IMR-90 (cell line): Measurements from ENCODE around the gene RTEL1. TPM values are rescaled to one million over a fixed set of nuclear protein-coding genes. Genes with fewer than 3 reads are reported as not detected.

Experiments
- ATAC-seq: fragments of 200-7000 bp; cut with Tn5 transposase; 2 replicates; pipeline ENCODE4 v1.9.1; 2020; ENCODE audit warnings: low read depth, mild to moderate bottlenecking, moderate library complexity
- BruUV-seq: library from RNA; stranded (reverse); fragments of 400-500 nt; replicated peaks from 2 replicates; lab custom pipeline; 2021; lab: Mats Ljungman, UMichigan
- CTCF ChIA-PET: fragments of 300-600 bp; formaldehyde crosslinking; extraction: SDS; loops from one replicate; lab custom pipeline; 2021; ENCODE audit warnings: antibody characterized with exemption; lab: Yijun Ruan, JAX
- POLR2A ChIA-PET: fragments of 300-600 bp; sonication (Branson Sonifier 250); formaldehyde crosslinking; loops from one replicate; lab custom pipeline; 2022; ENCODE audit warnings: antibody characterized with exemption; ENCODE audit not compliant: unreplicated experiment; lab: Charles Lee
- DNase-seq: peaks from one replicate; pipeline ENCODE4 v3.0.0; 2013
- H2AFZ ChIP-seq: replicated peaks from 2 replicates; pipeline ENCODE3; 2013; ENCODE audit warnings: low read length, mild to moderate bottlenecking; ENCODE audit not compliant: poor library complexity
- H2AK5ac ChIP-seq: 2 replicates; pipeline ENCODE4 v1.6.1; 2013; ENCODE audit warnings: low read depth, low read length, inconsistent platforms
- H2AK9ac ChIP-seq: replicated peaks from 2 replicates; pipeline ENCODE3; 2013; ENCODE audit warnings: mild to moderate bottlenecking, low read depth, low read length, moderate library complexity; ENCODE audit not compliant: poor library complexity
- H2BK120ac ChIP-seq: 2 replicates; pipeline ENCODE4 v1.6.1; 2013; ENCODE audit warnings: low read depth, low read length, inconsistent platforms
- H2BK15ac ChIP-seq: 3 replicates; pipeline ENCODE4 v1.6.1; 2013; ENCODE audit warnings: low read depth, low read length, inconsistent platforms
- H2BK20ac ChIP-seq: 2 replicates; pipeline ENCODE4 v1.6.1; 2013; ENCODE audit warnings: low read depth, mild to moderate bottlenecking, inconsistent platforms, low read length, moderate library complexity
- H2BK5ac ChIP-seq: 2 replicates; pipeline ENCODE4 v1.6.1; 2013; ENCODE audit warnings: mild to moderate bottlenecking, low read depth, low read length, inconsistent platforms; ENCODE audit not compliant: poor library complexity, severe bottlenecking
- H3K14ac ChIP-seq: replicated peaks from 2 replicates; pipeline ENCODE4 v1.6.1; 2013; ENCODE audit warnings: low read depth, low read length, inconsistent platforms
- H3K18ac ChIP-seq: 2 replicates; pipeline ENCODE4 v1.6.1; 2013; ENCODE audit warnings: low read depth, low read length, control low read depth
- H3K23ac ChIP-seq: 2 replicates; pipeline ENCODE4 v1.6.1; 2013; ENCODE audit warnings: low read depth, low read length, inconsistent platforms
- H3K27ac ChIP-seq: 2 replicates; pipeline ENCODE4 v1.5.1; 2013; ENCODE audit warnings: mild to moderate bottlenecking, control low read depth, low read length; ENCODE audit not compliant: insufficient read depth
- H3K27me3 ChIP-seq: 2 replicates; pipeline ENCODE4 v1.6.1; 2013; ENCODE audit warnings: low read length; ENCODE audit not compliant: control insufficient read depth, insufficient read depth
- H3K36me3 ChIP-seq: 2 replicates; pipeline ENCODE4 v1.6.1; 2013; ENCODE audit warnings: low read length, mixed read lengths; ENCODE audit not compliant: control insufficient read depth, insufficient read depth
- H3K4ac ChIP-seq: 2 replicates; pipeline ENCODE4 v1.6.1; 2013; ENCODE audit warnings: low read depth, low read length, inconsistent platforms
- H3K4me1 ChIP-seq: 2 replicates; pipeline ENCODE4 v1.6.1; 2013; ENCODE audit warnings: low read length, mixed read lengths; ENCODE audit not compliant: control insufficient read depth, insufficient read depth
- H3K4me2 ChIP-seq: 2 replicates; pipeline ENCODE4 v1.6.1; 2013; ENCODE audit warnings: low read depth, mild to moderate bottlenecking, control low read depth, low read length, moderate library complexity
- H3K4me3 ChIP-seq: 2 replicates; pipeline ENCODE4 v1.5.1; 2013; ENCODE audit warnings: low read depth, mild to moderate bottlenecking, control low read depth, low read length, moderate library complexity; ENCODE audit not compliant: insufficient read depth
- H3K56ac ChIP-seq: 2 replicates; pipeline ENCODE4 v1.6.1; 2013; ENCODE audit warnings: low read length, inconsistent platforms; ENCODE audit not compliant: insufficient read depth; ENCODE audit errors: extremely low read depth
- H3K79me1 ChIP-seq, 2 experiments: 2 replicates each; pipeline ENCODE4 v1.6.1; 2013; ENCODE audit warnings: low read length in 2 of 2, inconsistent platforms in 1 of 2, low read depth in 1 of 2
- H3K9ac ChIP-seq: 2 replicates; pipeline ENCODE4 v1.6.1; 2013; ENCODE audit warnings: low read depth, low read length, control low read depth
- H3K9me1 ChIP-seq: 2 replicates; pipeline ENCODE4 v1.6.1; 2013; ENCODE audit warnings: low read length, inconsistent platforms; ENCODE audit not compliant: insufficient read depth
- H3K9me3 ChIP-seq: 2 replicates; pipeline ENCODE4 v1.6.1; 2013; ENCODE audit warnings: low read length; ENCODE audit not compliant: control insufficient read depth, insufficient read depth
- H4K20me1 ChIP-seq: 2 replicates; pipeline ENCODE4 v1.6.1; 2013; ENCODE audit warnings: low read length, inconsistent platforms; ENCODE audit not compliant: insufficient read depth
- H4K5ac ChIP-seq: 2 replicates; pipeline ENCODE4 v1.6.1; 2013; ENCODE audit warnings: mild to moderate bottlenecking, low read depth, low read length, control low read depth
- H4K8ac ChIP-seq, 2 experiments: 2 replicates each; pipeline ENCODE4 v1.6.1; 2013; ENCODE audit warnings: low read depth in 2 of 2, low read length in 2 of 2, control low read depth in 1 of 2, inconsistent platforms in 1 of 2
- H4K91ac ChIP-seq: 2 replicates; pipeline ENCODE4 v1.6.1; 2013; ENCODE audit warnings: low read depth, low read length, inconsistent platforms; ENCODE audit not compliant: insufficient read depth
- BHLHE40 ChIP-seq: fragments of 150-350 bp; IDR thresholded peaks from 2 replicates; pipeline ENCODE4 v1.6.1; 2016; ENCODE audit warnings: mild to moderate bottlenecking, low read depth, low read length
- CEBPB ChIP-seq: IDR thresholded peaks from 2 replicates; pipeline ENCODE4 v1.6.1; 2012; ENCODE audit warnings: low read depth, low read length, improper control_type of control experiment
- CHD1 ChIP-seq: IDR thresholded peaks from 2 replicates; pipeline ENCODE4 v1.6.1; 2012; ENCODE audit warnings: low read depth, low read length, improper control_type of control experiment
- CTCF ChIP-seq: conservative IDR thresholded peaks from 2 replicates; pipeline ENCODE4 v1.5.1; 2012; ENCODE audit warnings: mild to moderate bottlenecking, low read depth, low read length, improper control_type of control experiment
- ELK1 ChIP-seq: fragments of 150-350 bp; IDR thresholded peaks from 2 replicates; pipeline ENCODE4 v1.6.1; 2016; ENCODE audit warnings: low read depth, mild to moderate bottlenecking, low read length, moderate library complexity, borderline replicate concordance
- FOS ChIP-seq: fragments of 150-350 bp; IDR thresholded peaks from 2 replicates; pipeline ENCODE4 v1.6.1; 2016; ENCODE audit warnings: low read depth, low read length
- MAFK ChIP-seq: IDR thresholded peaks from 2 replicates; pipeline ENCODE4 v1.6.1; 2012; ENCODE audit warnings: low read depth, low read length, improper control_type of control experiment
- MAZ ChIP-seq: IDR thresholded peaks from 2 replicates; pipeline ENCODE4 v1.6.1; 2012; ENCODE audit warnings: low read depth, mild to moderate bottlenecking, low read length, improper control_type of control experiment, moderate library complexity, borderline replicate concordance
- MXI1 ChIP-seq: IDR thresholded peaks from 2 replicates; pipeline ENCODE4 v1.6.1; 2012; ENCODE audit warnings: low read depth, mild to moderate bottlenecking, low read length, moderate library complexity, borderline replicate concordance
- NFE2L2 ChIP-seq: fragments of 150-350 bp; IDR thresholded peaks from 2 replicates; pipeline ENCODE4 v1.6.1; 2016; ENCODE audit warnings: low read depth, mild to moderate bottlenecking, low read length
- POLR2A ChIP-seq: IDR thresholded peaks from 2 replicates; pipeline ENCODE4 v1.6.1; 2012; ENCODE audit warnings: mild to moderate bottlenecking, low read depth, low read length
- RAD21 ChIP-seq: IDR thresholded peaks from 2 replicates; pipeline ENCODE4 v1.6.1; 2012; ENCODE audit warnings: low read length, improper control_type of control experiment
- RCOR1 ChIP-seq: IDR thresholded peaks from 2 replicates; pipeline ENCODE4 v1.6.1; 2012; ENCODE audit warnings: mild to moderate bottlenecking, low read length, improper control_type of control experiment; ENCODE audit not compliant: insufficient replicate concordance
- RFX5 ChIP-seq: IDR thresholded peaks from 2 replicates; pipeline ENCODE4 v1.8.0; 2012; ENCODE audit warnings: low read depth, mild to moderate bottlenecking, low read length, moderate library complexity
- SMC3 ChIP-seq: fragments of 150-350 bp; IDR thresholded peaks from 2 replicates; pipeline ENCODE4 v1.6.1; 2016; ENCODE audit warnings: low read depth, mild to moderate bottlenecking, antibody characterized with exemption, low read length, moderate library complexity
- USF2 ChIP-seq: fragments of 150-350 bp; IDR thresholded peaks from 2 replicates; pipeline ENCODE4 v1.6.1; 2017; ENCODE audit warnings: mild to moderate bottlenecking, antibody characterized with exemption, low read length, low read depth
- WGBS, 2 experiments: methylation state at CpG; one replicate each; pipeline versions ENCODE4 v1.1.5 to v1.1.7; 2013; ENCODE audit warnings: missing lambda C conversion rate in 2 of 2; ENCODE audit not compliant: insufficient read length in 1 of 2; ENCODE audit errors: extremely low coverage in 2 of 2; 5-methylcytosine and 5-hydroxymethylcytosine counted together
- dilution Hi-C: fragments of 300-500 bp; cut with HindIII; formaldehyde crosslinking; loops from one replicate; pipeline ENCODE4 v1.14.3; 2018; ENCODE audit warnings: low sequenced_read_pairs; ENCODE audit not compliant: unreplicated experiment
- in situ Hi-C: fragments of 300-500 bp; cut with MboI; formaldehyde crosslinking; loops from 3 replicates; pipeline ENCODE4 v1.14.3; 2019; ENCODE audit warnings: low sequenced_read_pairs, inconsistent platforms, mixed read lengths
- intact Hi-C: fragments of 100-400 bp; cut with micrococcal nuclease; formaldehyde crosslinking; loops from 2 replicates; pipeline ENCODE4 v1.10.0; 2022
- polyA plus RNA-seq, 3 experiments: library from polyadenylated mRNA; depleted of rRNA; stranded (reverse); fragments of >200 nt; gene quantifications; 2 replicates each; pipeline ENCODE4 v1.2.3, GENCODE V29; 2012; ENCODE audit warnings: low replicate concordance in 1 of 3
- total RNA-seq: library from RNA; depleted of rRNA; stranded (reverse); fragments of >200 nt; gene quantifications from 2 replicates; pipeline ENCODE4 v1.2.3, GENCODE V29; 2012

The RTEL1 gene
- total and polyA plus RNA-seq, 2 of the 4 experiments (the other 2 are of a cell fraction) = 14.7 to 18.8 TPM

GRCh38 chr20:63737695-63737944 lies 79.5 kb downstream of the RTEL1 start:
- 66% methylated on average over 12 of the region's 26 CpGs; no CpG with 5 or more reads in 1 of the 2 experiments for WGBS, 2 experiments
- Histone ChIP-seq H3K4me1 (peaks cover 10% of the 10 kb centered on the region), H3K56ac (no peak overlapping the region), H3K18ac (no peak overlapping the region), H4K5ac (no peak overlapping the region), H3K79me1 (peaks cover 8 to 27% of the 10 kb centered on the region in 2 experiments; a peak in 3 of 4 replicates), H4K8ac (no peak overlapping the region), H3K27ac (no peak overlapping the region), H4K91ac (no peak overlapping the region), H2AK9ac (no peak overlapping the region), H2AK5ac (no peak overlapping the region), H2BK15ac (no peak overlapping the region), H3K9ac (no peak overlapping the region), H2AFZ (no peak overlapping the region), H3K23ac (no peak overlapping the region), H3K4me3 (no peak overlapping the region), H3K9me3 (no peaks in the 10 kb centered on the region), H2BK20ac (no peak overlapping the region), H3K4ac (no peak overlapping the region), H3K9me1 (peaks cover 4% of the 10 kb centered on the region), H4K20me1 (peaks cover 32% of the 10 kb centered on the region), H3K4me2 (no peak overlapping the region), H2BK120ac (no peak overlapping the region), H2BK5ac (no peak overlapping the region), H3K27me3 (no peaks in the 10 kb centered on the region), H3K36me3 (peaks cover 43% of the 10 kb centered on the region), H3K14ac (no peak overlapping the region)
- intact Hi-C loops = no loop called here
- BruUV-seq = no TSS peak
- ChIA-PET CTCF (no interaction called here), POLR2A (no interaction called here)
- dilution Hi-C loops = no loop called here
- DNase-seq (no peak), ATAC-seq (no peak)
- in situ Hi-C loops = no loop called here
- TF ChIP-seq NFE2L2 = no peak
- no peak for TF ChIP-seq POLR2A
- TF ChIP-seq USF2 = no peak
- TF ChIP-seq CEBPB = no peak
- TF ChIP-seq RAD21 = no peak
- TF ChIP-seq CHD1 = no peak
- TF ChIP-seq ELK1 = no peak
- no peak for TF ChIP-seq MAZ
- no peak for TF ChIP-seq MXI1
- TF ChIP-seq SMC3 = no peak
- TF ChIP-seq MAFK = no peak
- TF ChIP-seq CTCF = no peak
- no peak for TF ChIP-seq BHLHE40
- no peak for TF ChIP-seq RFX5
- TF ChIP-seq FOS = no peak
- no peak for TF ChIP-seq RCOR1
